Activated CD4-positive, alpha-beta T cell treated with anti-CD3 and anti-CD28 coated beads, Interleukin-2, amount 10 ng/mL, durations not matched to agents 7 days and 5 days (primary cell): ENCODE data around the gene SERPINH1. TPM values are rescaled to one million over a fixed set of nuclear protein-coding genes. Genes with fewer than 3 reads are reported as not detected.
A peak's percentile ranks its signal among the peaks of the same experiment; 100 is the strongest.

Experiments
- CTCF ChIA-PET: fragments of 350-600 bp; sonication (Branson Sonifier 250); formaldehyde crosslinking; loops from one replicate; lab custom pipeline; 2021; ENCODE audit warnings: antibody characterized with exemption; lab: Charles Lee
- POLR2A ChIA-PET: fragments of 350-600 bp; sonication (Branson Sonifier 250); formaldehyde crosslinking; loops from one replicate; lab custom pipeline; 2021; ENCODE audit warnings: antibody characterized with exemption; lab: Charles Lee
- DNase-seq: peaks from one replicate; pipeline ENCODE4 v3.0.0-alpha.2; 2020
- H3K27ac Mint-ChIP-seq: one replicate; pipeline ENCODE4 v1.8.0; 2021; ENCODE audit warnings: mild to moderate bottlenecking, moderate library complexity, mixed read lengths
- H3K27me3 Mint-ChIP-seq: one replicate; pipeline ENCODE4 v1.8.0; 2021; ENCODE audit warnings: mixed read lengths
- H3K36me3 Mint-ChIP-seq: one replicate; pipeline ENCODE4 v1.8.0; 2021; ENCODE audit warnings: low read depth, mixed read lengths
- H3K4me1 Mint-ChIP-seq: one replicate; pipeline ENCODE4 v1.8.0; 2021; ENCODE audit warnings: mixed read lengths
- H3K4me3 Mint-ChIP-seq: one replicate; pipeline ENCODE4 v1.8.0; 2021; ENCODE audit warnings: mild to moderate bottlenecking, moderate library complexity, mixed read lengths
- H3K9me3 Mint-ChIP-seq: one replicate; pipeline ENCODE4 v1.8.0; 2021; ENCODE audit warnings: mixed read lengths
- total RNA-seq, 2 experiments: library from RNA; stranded (reverse); gene quantifications; one replicate each; pipeline ENCODE4 v1.2.3, GENCODE V29; 2021

The SERPINH1 gene
- total RNA-seq, 2 experiments from 2014 or later: 11.3 to 11.9 TPM

- Mint-ChIP-seq H3K9me3 (no peaks in the 10 kb centered on the region), H3K27ac (peak overlapping the region; percentile 51), H3K4me1 (peaks cover 69% of the 10 kb centered on the region), H3K36me3 (no peaks in the 10 kb centered on the region), H3K4me3 (no peak overlapping the region), H3K27me3 (no peaks in the 10 kb centered on the region)
- ChIA-PET POLR2A (no interaction called here), CTCF (interaction anchor here (0.7 to 2.6 kb wide), 4 partner anchors 10 to 255 kb away, joined by 4 to 10 read pairs (median 6); partner anchors contain the start of gene GDPD5)
- DNase-seq: no peak
These were observed 27.0 kb upstream of the SERPINH1 start for GRCh38 chr11:75535071-75535470.

GRCh38 chr11:75536786-75537641 is 25.0 kb upstream of the SERPINH1 start:
- CTCF ChIA-PET: interaction anchor here (1.0 to 2.8 kb wide), 8 partner anchors 11 to 107 kb away, joined by 3 to 7 read pairs (median 4); partner anchors contain the start of gene GDPD5
- POLR2A ChIA-PET: no interaction called here
- H3K27me3 Mint-ChIP-seq: no peaks in the 10 kb centered on the region
- peak overlapping the region; percentile 79 for H3K27ac Mint-ChIP-seq
- H3K36me3 Mint-ChIP-seq: no peaks in the 10 kb centered on the region
- no peaks in the 10 kb centered on the region for H3K9me3 Mint-ChIP-seq
- H3K4me1 Mint-ChIP-seq: peaks cover 50% of the 10 kb centered on the region
- DNase-seq: peak; percentile 51
- H3K4me3 Mint-ChIP-seq: no peak overlapping the region

GRCh38 chr11:75537740-75538139 is 24.3 kb upstream of the SERPINH1 start:
- H3K36me3 Mint-ChIP-seq: no peaks in the 10 kb centered on the region
- no peaks in the 10 kb centered on the region for H3K27me3 Mint-ChIP-seq
- DNase-seq: no peak
- peaks cover 46% of the 10 kb centered on the region for H3K4me1 Mint-ChIP-seq
- peak overlapping the region; percentile 79 for H3K27ac Mint-ChIP-seq
- ChIA-PET CTCF (interaction anchor here (1.0 to 2.8 kb wide), 5 partner anchors 12 to 108 kb away, joined by 3 to 7 read pairs (median 4); partner anchors contain the start of gene GDPD5), POLR2A (no interaction called here)
- H3K9me3 Mint-ChIP-seq: no peaks in the 10 kb centered on the region
- H3K4me3 Mint-ChIP-seq: no peak overlapping the region

GRCh38 chr11:75538150-75538942 is 23.7 kb upstream of the SERPINH1 start:
- Mint-ChIP-seq H3K27ac (no peak overlapping the region), H3K4me3 (no peak overlapping the region), H3K27me3 (no peaks in the 10 kb centered on the region), H3K4me1 (peaks cover 46% of the 10 kb centered on the region), H3K9me3 (no peaks in the 10 kb centered on the region), H3K36me3 (no peaks in the 10 kb centered on the region)
- ChIA-PET POLR2A (no interaction called here), CTCF (interaction anchor here (2.8 kb wide), 1 partner anchor 22 kb away, joined by 7 read pairs; no protein-coding TSS in a partner anchor)
- DNase-seq: no peak

- H3K4me3 Mint-ChIP-seq: no peak overlapping the region
- H3K9me3 Mint-ChIP-seq: no peaks in the 10 kb centered on the region
- ChIA-PET CTCF (interaction anchor here (0.7 to 1.2 kb wide), 2 partner anchors 189 to 260 kb away, joined by 3 to 4 read pairs; no protein-coding TSS in a partner anchor), POLR2A (no interaction called here)
- H3K4me1 Mint-ChIP-seq: peaks cover 36% of the 10 kb centered on the region
- H3K27me3 Mint-ChIP-seq: no peaks in the 10 kb centered on the region
- no peak for DNase-seq
- no peaks in the 10 kb centered on the region for H3K36me3 Mint-ChIP-seq
- no peak overlapping the region for H3K27ac Mint-ChIP-seq
These were observed 22.4 kb upstream of the SERPINH1 start for GRCh38 chr11:75539459-75540334.

DNA sequence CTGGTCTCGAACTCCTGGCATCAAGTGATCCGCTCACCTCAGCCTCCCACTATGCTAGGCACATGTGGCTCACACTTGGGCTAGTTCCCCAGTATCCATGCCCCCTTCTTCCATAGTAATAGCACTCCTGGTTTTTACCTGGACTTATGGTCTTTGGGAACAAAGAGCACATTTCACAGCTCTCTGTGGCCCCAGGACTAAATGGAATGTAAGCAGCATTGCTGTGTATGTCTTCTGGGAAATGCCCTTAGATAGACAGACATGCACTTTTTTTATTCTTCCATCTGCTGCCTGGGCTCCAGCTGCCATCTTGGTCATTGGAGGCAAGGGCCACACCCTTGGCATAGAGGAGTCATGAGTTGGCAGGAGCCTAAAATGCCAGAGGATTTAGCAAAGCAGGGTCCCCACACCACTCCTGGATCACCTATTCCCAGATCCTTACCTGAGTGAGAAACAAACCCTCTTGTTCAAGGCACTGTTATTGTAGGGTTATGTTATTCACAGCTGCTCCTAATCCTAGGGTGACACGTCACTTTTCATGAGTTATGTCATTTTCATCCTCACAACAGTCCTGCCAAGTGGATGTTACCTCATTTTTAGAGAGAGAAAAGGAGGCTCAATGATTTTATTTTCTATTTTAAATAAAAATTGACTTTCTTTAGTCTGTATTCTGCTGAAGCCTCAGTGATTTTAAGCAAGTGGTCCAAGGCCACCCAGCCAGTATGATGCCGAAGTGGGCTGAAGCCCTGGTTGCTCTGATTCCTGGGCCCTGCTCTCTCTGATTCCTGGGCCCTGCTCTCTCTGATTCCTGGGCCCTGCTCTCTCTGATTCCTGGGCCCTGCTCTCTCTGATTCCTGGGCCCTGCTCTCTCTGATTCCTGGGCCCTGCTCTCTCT is 20.6 kb upstream of the SERPINH1 start:
- no peak overlapping the region for H3K4me3 Mint-ChIP-seq
- H3K4me1 Mint-ChIP-seq: peaks cover 23% of the 10 kb centered on the region
- ChIA-PET POLR2A (no interaction called here), CTCF (interaction anchor here (0.7 to 1.2 kb wide), 3 partner anchors 10 to 261 kb away, joined by 3 to 5 read pairs (median 3); partner anchors contain the start of gene GDPD5)
- DNase-seq: no peak
- H3K27ac Mint-ChIP-seq: no peak overlapping the region
- peaks cover 2% of the 10 kb centered on the region for H3K27me3 Mint-ChIP-seq
- H3K36me3 Mint-ChIP-seq: no peaks in the 10 kb centered on the region
- H3K9me3 Mint-ChIP-seq: no peaks in the 10 kb centered on the region

DNA sequence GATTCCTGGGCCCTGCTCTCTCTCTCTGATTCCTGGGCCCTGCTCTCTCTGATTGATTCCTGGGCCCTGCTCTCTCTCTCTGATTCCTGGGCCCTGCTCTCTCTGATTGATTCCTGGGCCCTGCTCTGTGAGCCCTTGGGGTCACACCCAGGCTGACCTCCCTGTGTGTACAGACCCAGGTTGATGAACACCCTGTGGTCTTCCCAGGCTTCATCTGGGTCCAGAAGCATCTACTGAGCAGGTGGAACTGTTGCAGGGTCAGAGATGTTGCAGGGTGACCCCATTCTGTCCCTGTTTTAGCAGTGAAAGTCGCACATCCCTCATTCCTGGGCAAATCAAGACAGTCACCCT is 20.0 kb upstream of the SERPINH1 start:
- CTCF ChIA-PET: no interaction called here
- no peaks in the 10 kb centered on the region for H3K9me3 Mint-ChIP-seq

GRCh38 chr11:75543806-75544205 is 18.2 kb upstream of the SERPINH1 start:
- Mint-ChIP-seq H3K4me3 (no peak overlapping the region), H3K9me3 (no peaks in the 10 kb centered on the region), H3K4me1 (no peaks in the 10 kb centered on the region), H3K27ac (no peak overlapping the region), H3K27me3 (peaks cover 2% of the 10 kb centered on the region), H3K36me3 (no peaks in the 10 kb centered on the region)
- ChIA-PET POLR2A (no interaction called here), CTCF (interaction anchor here (0.7 to 1.0 kb wide), 2 partner anchors 17 to 33 kb away, joined by 3 to 4 read pairs; no protein-coding TSS in a partner anchor)
- DNase-seq: no peak

More for the DNA sequence above, 20.0 kb upstream of the SERPINH1 start:
- no peaks in the 10 kb centered on the region for H3K36me3 Mint-ChIP-seq
- H3K4me1 Mint-ChIP-seq: peaks cover 16% of the 10 kb centered on the region
- POLR2A ChIA-PET: no interaction called here
- no peak overlapping the region for H3K4me3 Mint-ChIP-seq
- peaks cover 2% of the 10 kb centered on the region for H3K27me3 Mint-ChIP-seq
- H3K27ac Mint-ChIP-seq: no peak overlapping the region
- no peak for DNase-seq

- ChIA-PET POLR2A (no interaction called here), CTCF (interaction anchor here (1.6 kb wide), 1 partner anchor 14 kb away, joined by 6 read pairs; the partner anchor contains the start of gene SERPINH1)
- Mint-ChIP-seq H3K27ac (no peak overlapping the region), H3K4me3 (no peak overlapping the region), H3K9me3 (no peaks in the 10 kb centered on the region), H3K27me3 (peaks cover 2% of the 10 kb centered on the region), H3K36me3 (no peaks in the 10 kb centered on the region), H3K4me1 (no peaks in the 10 kb centered on the region)
- no peak for DNase-seq
These were observed 14.9 kb upstream of the SERPINH1 start for GRCh38 chr11:75547177-75547576.

GRCh38 chr11:75547617-75548058 is 14.4 kb upstream of the SERPINH1 start:
- Mint-ChIP-seq H3K4me1 (no peaks in the 10 kb centered on the region), H3K36me3 (no peaks in the 10 kb centered on the region), H3K9me3 (no peaks in the 10 kb centered on the region), H3K27me3 (peaks cover 2% of the 10 kb centered on the region), H3K27ac (no peak overlapping the region), H3K4me3 (no peak overlapping the region)
- DNase-seq: peak; percentile 29
- POLR2A ChIA-PET: no interaction called here
- CTCF ChIA-PET: interaction anchor here (0.9 to 2.6 kb wide), 2 partner anchors 15 to 176 kb away, joined by 3 to 14 read pairs; partner anchors contain the start of gene SERPINH1

DNA sequence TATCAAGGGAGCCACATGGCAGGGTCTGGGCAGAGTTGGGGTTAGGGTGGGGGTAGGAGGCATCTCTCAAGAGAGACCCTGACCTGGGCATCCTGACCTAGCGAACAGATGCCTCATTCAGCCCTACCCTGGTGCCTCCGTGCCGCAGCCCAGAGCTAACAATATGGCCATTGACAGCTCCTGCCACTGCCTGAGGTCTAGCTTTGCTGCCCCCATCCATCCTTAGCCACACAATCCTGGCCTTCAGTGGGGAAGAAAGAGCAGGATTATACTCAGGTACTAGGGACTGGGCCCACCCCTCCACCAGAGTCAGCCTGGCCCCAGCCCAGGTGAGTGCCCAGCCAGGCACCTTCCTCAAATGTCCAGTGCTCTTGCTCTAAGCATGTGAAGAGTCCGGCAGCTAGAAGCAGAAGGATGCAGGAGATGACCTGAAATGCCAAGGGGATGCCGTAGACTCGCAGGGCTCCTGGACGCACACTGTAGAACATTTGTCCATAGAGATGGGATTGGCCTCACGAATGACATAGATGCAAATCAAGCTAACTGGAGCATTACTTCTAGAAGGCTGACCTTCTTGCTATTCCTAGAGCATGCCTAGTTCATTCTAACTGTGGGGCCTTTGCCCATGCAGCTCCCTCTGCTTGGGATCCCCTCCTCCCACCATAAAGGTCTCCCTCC is 13.3 kb upstream of the SERPINH1 start:
- Mint-ChIP-seq H3K4me3 (no peak overlapping the region), H3K36me3 (no peaks in the 10 kb centered on the region), H3K4me1 (no peaks in the 10 kb centered on the region), H3K9me3 (no peaks in the 10 kb centered on the region), H3K27ac (no peak overlapping the region), H3K27me3 (peaks cover 2% of the 10 kb centered on the region)
- POLR2A ChIA-PET: no interaction called here
- DNase-seq: no peak
- CTCF ChIA-PET: interaction anchor here (0.5 to 2.6 kb wide), 4 partner anchors 12 to 1095 kb away, joined by 3 to 14 read pairs (median 3); partner anchors contain the start of gene SERPINH1
